Esophagus muscularis mucosa (tissue), 4 donors: ENCODE results near the gene POLK. TPM values are rescaled to one million over a fixed set of nuclear protein-coding genes. Genes with fewer than 3 reads are reported as not detected.
"Not testable (repeated sequence)": the region's sequence is repeated elsewhere in the genome, so short reads cannot be mapped to it uniquely, and the experiment has no call there.

Experiments used
- DNase-seq: peaks from one replicate; pipeline ENCODE4 v3.0.0-alpha.2; 2017; ENCODE audit errors: extremely low spot score
- H3K27ac ChIP-seq, 4 donors: fragments of 200-600 bp; sonication (generic); replicated peaks in 1 of 4; 1 replicate in 3 of 4; 2 replicates in 1 of 4; pipeline ENCODE4 v1.5.1; 2016 to 2019; ENCODE audit warnings: mild to moderate bottlenecking in 1 of 4
- H3K27me3 ChIP-seq, 4 donors: fragments of 200-600 bp; sonication (generic); one replicate each; pipeline versions ENCODE4 v1.5.1 to v1.6.0; 2016 to 2019
- H3K36me3 ChIP-seq, 4 donors: fragments of 200-600 bp; sonication (generic); one replicate each; pipeline ENCODE4 v1.5.1; 2016 to 2019
- H3K4me1 ChIP-seq, 4 donors: fragments of 200-600 bp; sonication (generic); one replicate each; pipeline ENCODE4 v1.5.1; 2016 to 2019
- H3K4me3 ChIP-seq, 4 donors: fragments of 200-600 bp; sonication (generic); 1 replicate in 2 of 4; 2 replicates in 2 of 4; pipeline ENCODE4 v1.5.1; 2016 to 2019; ENCODE audit warnings: mild to moderate bottlenecking in 4 of 4, moderate library complexity in 1 of 4
- H3K9me3 ChIP-seq, 4 donors: fragments of 200-600 bp; sonication (generic); 1 replicate in 3 of 4; 2 replicates in 1 of 4; pipeline ENCODE4 v1.5.1; 2016 to 2019
- CTCF ChIP-seq, 3 experiments: fragments of 200-600 bp in 2 of 3; fragments of 450-650 bp in 1 of 3; sonication (generic) in 2 of 3; IDR thresholded peaks; one replicate each; pipeline ENCODE4 v1.5.1; 2017 to 2019; ENCODE audit warnings: antibody characterized with exemption in 3 of 3, mild to moderate bottlenecking in 2 of 3, moderate library complexity in 1 of 3
- EP300 ChIP-seq: sonication (generic); formaldehyde crosslinking; IDR thresholded peaks from one replicate; pipeline ENCODE4 v1.6.1; 2017; ENCODE audit warnings: antibody characterized with exemption
- POLR2A ChIP-seq: fragments of 450-650 bp; IDR thresholded peaks from one replicate; pipeline ENCODE4 v1.6.1; 2017; ENCODE audit warnings: antibody characterized with exemption, moderate library complexity, mild to moderate bottlenecking, low read depth
- POLR2AphosphoS5 ChIP-seq, 2 donors: sonication (generic); formaldehyde crosslinking; IDR thresholded peaks; one replicate each; pipeline ENCODE4 v1.6.1; 2017; ENCODE audit warnings: antibody characterized with exemption in 2 of 2
- WGBS: methylation state at CpG from one replicate; pipeline ENCODE4 v1.1.5; 2018; 5-methylcytosine and 5-hydroxymethylcytosine counted together
- intact Hi-C: fragments of 100-400 bp; cut with DNase I; formaldehyde crosslinking; loops from one replicate; pipeline ENCODE4 v1.15.1; 2023
- total RNA-seq, 4 donors: library from RNA; depleted of rRNA; stranded (reverse); fragments of >200 nt; gene quantifications; one replicate each; pipeline versions ENCODE4 v1.1.0 to v1.2.1, GENCODE V29; 2016

POLK gene
- total RNA-seq, 4 donors from 2014 or later, result 22.6 to 37.0 (median 32.3) TPM

- no peak for DNase-seq
- Histone ChIP-seq H3K9me3 (peaks cover 0 to 8% (median 3%) of the 10 kb centered on the region in 4 donors), H3K27me3 (no peaks in the 10 kb centered on the region), H3K4me1 (no peaks in the 10 kb centered on the region), H3K27ac (no peak overlapping the region), H3K4me3 (no peak overlapping the region), H3K36me3 (no peaks in the 10 kb centered on the region)
- 80% methylated on average over 4 of the region's 4 CpGs for WGBS
- no peak for TF ChIP-seq EP300
- TF ChIP-seq CTCF (IDR thresholded peaks at IDR 0.05), result no peak
- no peak for TF ChIP-seq POLR2AphosphoS5 (IDR thresholded peaks at IDR 0.05)
- no peak for TF ChIP-seq POLR2A
- intact Hi-C loops, result no loop called here
These were observed 36.3 kb upstream of the POLK start for GRCh38 chr5:75475364-75475763.

GRCh38 chr5:75481024-75481423, 30.7 kb upstream of the POLK start:
- no peaks in the 10 kb centered on the region for H3K4me1 ChIP-seq
- H3K27ac ChIP-seq, result no peak overlapping the region
- intact Hi-C loops, result no loop called here
- no peaks in the 10 kb centered on the region for H3K27me3 ChIP-seq
- WGBS, result 90% methylated on average over 4 of the region's 4 CpGs
- no peaks in the 10 kb centered on the region for H3K36me3 ChIP-seq
- TF ChIP-seq CTCF (IDR thresholded peaks at IDR 0.05) (no peak), POLR2A (no peak), POLR2AphosphoS5 (IDR thresholded peaks at IDR 0.05) (no peak), EP300 (no peak)
- no peak for DNase-seq
- H3K4me3 ChIP-seq, result no peak overlapping the region
- peaks cover 0 to 11% (median 3%) of the 10 kb centered on the region in 4 donors for H3K9me3 ChIP-seq

- H3K36me3 ChIP-seq, result no peaks in the 10 kb centered on the region
- no peak for DNase-seq
- no peak overlapping the region for H3K4me3 ChIP-seq
- peaks cover 0 to 15% (median 7%) of the 10 kb centered on the region in 4 donors for H3K9me3 ChIP-seq
- H3K4me1 ChIP-seq, result no peaks in the 10 kb centered on the region
- H3K27me3 ChIP-seq, result no peaks in the 10 kb centered on the region
- 95% methylated on average over 3 of the region's 3 CpGs for WGBS
- no peak overlapping the region for H3K27ac ChIP-seq
- TF ChIP-seq EP300 (no peak), CTCF (IDR thresholded peaks at IDR 0.05) (no peak), POLR2A (no peak), POLR2AphosphoS5 (IDR thresholded peaks at IDR 0.05) (no peak)
- intact Hi-C loops, result no loop called here
These were observed 29.2 kb upstream of the POLK start for GRCh38 chr5:75482482-75482881.

- no peak for DNase-seq
- intact Hi-C loops, result no loop called here
- no peak overlapping the region for H3K27ac ChIP-seq
- peaks cover 0 to under 1% (median 0%) of the 10 kb centered on the region in 4 donors for H3K36me3 ChIP-seq
- no peak for TF ChIP-seq POLR2AphosphoS5 (IDR thresholded peaks at IDR 0.05)
- H3K9me3 ChIP-seq, result peaks cover 0 to 15% (median 7%) of the 10 kb centered on the region in 4 donors
- no peak overlapping the region for H3K4me3 ChIP-seq
- WGBS, result 77% methylated on average over 1 of the region's 1 CpG
- no peaks in the 10 kb centered on the region for H3K27me3 ChIP-seq
- no peaks in the 10 kb centered on the region for H3K4me1 ChIP-seq
These were observed 27.1 kb upstream of the POLK start for GRCh38 chr5:75484605-75485004.

- intact Hi-C loops, H3K27me3 ChIP-seq, H3K27ac ChIP-seq, H3K4me3 ChIP-seq, DNase-seq, H3K9me3 ChIP-seq, H3K4me1 ChIP-seq: not testable (repeated sequence)
- peaks cover 0 to 22% (median 8%) of the 10 kb centered on the region in 4 donors for H3K36me3 ChIP-seq
- 94% methylated on average over 6 of the region's 6 CpGs for WGBS
These were observed 21.8 kb upstream of the POLK start for GRCh38 chr5:75489847-75490246.

- intact Hi-C loops, result no loop called here
- no peaks in the 10 kb centered on the region for H3K4me1 ChIP-seq
- no peaks in the 10 kb centered on the region for H3K27me3 ChIP-seq
- H3K9me3 ChIP-seq, result peaks cover 0 to 5% (median 0%) of the 10 kb centered on the region in 4 donors
- no peak for TF ChIP-seq CTCF (IDR thresholded peaks at IDR 0.05)
- no peak for TF ChIP-seq POLR2AphosphoS5 (IDR thresholded peaks at IDR 0.05)
- no peak for TF ChIP-seq POLR2A
- H3K4me3 ChIP-seq, result no peak overlapping the region
- DNase-seq, result no peak
- peaks cover 0 to 22% (median 8%) of the 10 kb centered on the region in 4 donors for H3K36me3 ChIP-seq
- 100% methylated on average over 2 of the region's 2 CpGs for WGBS
- H3K27ac ChIP-seq, result no peak overlapping the region
These were observed 20.1 kb upstream of the POLK start for GRCh38 chr5:75491621-75492020.
